ENCODE measurements around the gene PRKAG2. TPM values are rescaled to one million over a fixed set of nuclear protein-coding genes. Genes with fewer than 3 reads are reported as not detected.

PRKAG2 gene
- total RNA-seq, 2 experiments from 2014 or later: 39.3 to 42.3 TPM

- Histone ChIP-seq H3K36me3 (ENCODE audit: insufficient read depth, low read length) (peaks cover 17% of the 10 kb centered on the region), H3K9me3 (ENCODE audit: control insufficient read depth in 1 of 2, insufficient read depth in 1 of 2, low read length in 2 of 2) (peaks cover 0 to 7% of the 10 kb centered on the region in 2 experiments), H3K4me1 (ENCODE audit: insufficient read depth, low read length) (no peaks in the 10 kb centered on the region), H3K4me3 (ENCODE audit: low read length) (no peak overlapping the region), H3K27ac (ENCODE audit: low read depth in 1 of 2, low read length in 2 of 2) (no peak overlapping the region), H3K27me3 (ENCODE audit: control insufficient read depth in 1 of 2, insufficient read depth in 2 of 2, low read length in 2 of 2) (no peaks in the 10 kb centered on the region)
- ATAC-seq (ENCODE audit: poor library complexity) (no peak), DNase-seq (no peak)
- Mint-ChIP-seq H3K27me3 (no peaks in the 10 kb centered on the region), H3K9me3 (peaks cover 9% of the 10 kb centered on the region), H3K36me3 (ENCODE audit: low read depth) (peaks cover 35% of the 10 kb centered on the region), H3K27ac (no peak overlapping the region), H3K4me1 (ENCODE audit: low read depth) (no peaks in the 10 kb centered on the region), H3K4me3 (no peak overlapping the region)
- ChIA-PET POLR2A (no interaction called here), CTCF (no interaction called here)
- intact Hi-C loops (cut with DNase I, micrococcal nuclease): no loop called here
- no peak for TF ChIP-seq CTCF (IDR thresholded peaks at IDR 0.05)
Measured at GRCh38 chr7:151664268-151664667, 212.6 kb downstream of the PRKAG2 start.

- no peak overlapping the region for H3K27ac Mint-ChIP-seq
- CTCF ChIA-PET: no interaction called here
- Histone ChIP-seq H3K4me1 (ENCODE audit: insufficient read depth, low read length) (no peaks in the 10 kb centered on the region), H3K27me3 (ENCODE audit: control insufficient read depth in 1 of 2, insufficient read depth in 2 of 2, low read length in 2 of 2) (no peaks in the 10 kb centered on the region), H3K9me3 (ENCODE audit: control insufficient read depth in 1 of 2, insufficient read depth in 1 of 2, low read length in 2 of 2) (peaks cover 0 to 7% of the 10 kb centered on the region in 2 experiments), H3K4me3 (ENCODE audit: low read length) (no peak overlapping the region), H3K27ac (ENCODE audit: low read depth in 1 of 2, low read length in 2 of 2) (no peak overlapping the region), H3K36me3 (ENCODE audit: insufficient read depth, low read length) (peaks cover 14% of the 10 kb centered on the region)
- no peak overlapping the region for H3K4me3 Mint-ChIP-seq
- DNase-seq: no peak
- intact Hi-C loops (cut with DNase I, micrococcal nuclease): no loop called here
- peaks cover 5% of the 10 kb centered on the region for H3K9me3 Mint-ChIP-seq
- no peaks in the 10 kb centered on the region for H3K4me1 Mint-ChIP-seq (ENCODE audit: low read depth)
- TF ChIP-seq CTCF (IDR thresholded peaks at IDR 0.05): no peak
- POLR2A ChIA-PET: no interaction called here
- no peaks in the 10 kb centered on the region for H3K27me3 Mint-ChIP-seq
- no peak for ATAC-seq (ENCODE audit: poor library complexity)
- peaks cover 28% of the 10 kb centered on the region for H3K36me3 Mint-ChIP-seq (ENCODE audit: low read depth)
Measured at GRCh38 chr7:151663382-151664100, 213.4 kb downstream of the PRKAG2 start.

GRCh38 chr7:151662251-151662826 is 214.6 kb downstream of the PRKAG2 start:
- Histone ChIP-seq H3K9me3 (ENCODE audit: control insufficient read depth in 1 of 2, insufficient read depth in 1 of 2, low read length in 2 of 2) (peaks cover 0 to 3% of the 10 kb centered on the region in 2 experiments), H3K4me1 (ENCODE audit: insufficient read depth, low read length) (no peaks in the 10 kb centered on the region), H3K27ac (ENCODE audit: low read depth in 1 of 2, low read length in 2 of 2) (no peak overlapping the region), H3K36me3 (ENCODE audit: insufficient read depth, low read length) (peaks cover 4% of the 10 kb centered on the region), H3K4me3 (ENCODE audit: low read length) (no peak overlapping the region), H3K27me3 (ENCODE audit: control insufficient read depth in 1 of 2, insufficient read depth in 2 of 2, low read length in 2 of 2) (no peaks in the 10 kb centered on the region)
- no peak for TF ChIP-seq CTCF (IDR thresholded peaks at IDR 0.05)
- no peaks in the 10 kb centered on the region for H3K27me3 Mint-ChIP-seq
- H3K4me3 Mint-ChIP-seq: no peak overlapping the region
- no peaks in the 10 kb centered on the region for H3K4me1 Mint-ChIP-seq (ENCODE audit: low read depth)
- intact Hi-C loops (cut with DNase I, micrococcal nuclease): no loop called here
- ChIA-PET POLR2A (no interaction called here), CTCF (no interaction called here)
- H3K27ac Mint-ChIP-seq: no peak overlapping the region
- peaks cover 16% of the 10 kb centered on the region for H3K36me3 Mint-ChIP-seq (ENCODE audit: low read depth)
- peaks cover 2% of the 10 kb centered on the region for H3K9me3 Mint-ChIP-seq
- DNase-seq: no peak
- ATAC-seq (ENCODE audit: poor library complexity): no peak
